ENCODE results near the gene MAGI2.
A peak's percentile ranks its signal among the peaks of the same experiment; 100 is the strongest.

Gene MAGI2

GRCh38 chr7:78033410-78033809, 1420.1 kb downstream of the MAGI2 start:
- no peak for TF ChIP-seq CTCF (IDR thresholded peaks at IDR 0.05; ENCODE audit: low read depth, low read length)
- DNase-seq (ENCODE audit: extremely low read depth, low read depth): no peak

GRCh38 chr7:78026492-78026891, 1427.0 kb downstream of the MAGI2 start:
- no peak for TF ChIP-seq CTCF (IDR thresholded peaks at IDR 0.05; ENCODE audit: low read depth, low read length)
- no peak for DNase-seq (ENCODE audit: extremely low read depth, low read depth)

- TF ChIP-seq CTCF (IDR thresholded peaks at IDR 0.05; ENCODE audit: low read depth, low read length): no peak
- no peak for DNase-seq (ENCODE audit: extremely low read depth, low read depth)
Observed at GRCh38 chr7:78024591-78024990, 1428.9 kb downstream of the MAGI2 start.

GRCh38 chr7:78023191-78023590, 1430.3 kb downstream of the MAGI2 start:
- TF ChIP-seq CTCF (IDR thresholded peaks at IDR 0.05; ENCODE audit: low read depth, low read length): no peak
- no peak for DNase-seq (ENCODE audit: extremely low read depth, low read depth)

GRCh38 chr7:78022165-78022564, 1431.3 kb downstream of the MAGI2 start:
- TF ChIP-seq CTCF (IDR thresholded peaks at IDR 0.05; ENCODE audit: low read depth, low read length): no peak

GRCh38 chr7:78020874-78021249, 1432.6 kb downstream of the MAGI2 start:
- DNase-seq (ENCODE audit: extremely low read depth, low read depth): no peak
- no peak for TF ChIP-seq CTCF (IDR thresholded peaks at IDR 0.05; ENCODE audit: low read depth, low read length)

More at GRCh38 chr7:78022165-78022564, 1431.3 kb downstream of the MAGI2 start:
- DNase-seq (ENCODE audit: extremely low read depth, low read depth): no peak

- TF ChIP-seq CTCF (IDR thresholded peaks at IDR 0.05; ENCODE audit: low read depth, low read length): peak; percentile 76
- DNase-seq (ENCODE audit: extremely low read depth, low read depth): peak; percentile 68
Observed at GRCh38 chr7:78020136-78020873, 1433.2 kb downstream of the MAGI2 start.

Data from AG09319 (cell line).